Fibroblast of skin of right biceps (primary cell): Measurements from ENCODE around the gene CLEC19A.

Experiments used
- DNase-seq: peaks from one replicate; pipeline ENCODE4 v3.0.0-alpha.2; 2013

The CLEC19A gene

GRCh38 chr16:19330841-19331397 lies 45.4 kb downstream of the CLEC19A start:
- no peak for DNase-seq

GRCh38 chr16:19331794-19332193 lies 46.3 kb downstream of the CLEC19A start:
- DNase-seq, result no peak

- no peak for DNase-seq
These were observed 52.8 kb downstream of the CLEC19A start for GRCh38 chr16:19338335-19338734.

- no peak for DNase-seq
These were observed 58.8 kb downstream of the CLEC19A start for GRCh38 chr16:19344224-19344801.

GRCh38 chr16:19344980-19345379 lies 59.4 kb downstream of the CLEC19A start:
- DNase-seq, result no peak

- DNase-seq, result no peak
These were observed 60.9 kb downstream of the CLEC19A start for GRCh38 chr16:19346335-19346922.

GRCh38 chr16:19348125-19348524 lies 62.6 kb downstream of the CLEC19A start:
- no peak for DNase-seq

- DNase-seq, result no peak
These were observed 63.2 kb downstream of the CLEC19A start for GRCh38 chr16:19348578-19349315.

- no peak for DNase-seq
These were observed 68.8 kb downstream of the CLEC19A start for GRCh38 chr16:19354371-19354770.

GRCh38 chr16:19356024-19356952 lies 70.8 kb downstream of the CLEC19A start:
- no peak for DNase-seq

GRCh38 chr16:19359556-19359955 lies 74.0 kb downstream of the CLEC19A start:
- no peak for DNase-seq
